Measurements from ENCODE around the gene MIER1.

- TF ChIP-seq CTCF (IDR thresholded peaks at IDR 0.05; ENCODE audit: low read depth, low read length, poor library complexity, severe bottlenecking) (no peak), EZH2phosphoT487 (IDR thresholded peaks at IDR 0.05; ENCODE audit: borderline replicate concordance, low read length) (no peak)
Measured at GRCh38 chr1:66932291-66932690, 7.5 kb downstream of the MIER1 start.

All from DOHH2 (cell line).